GM12891 (cell line): ENCODE results near the gene PHF19.

Source experiments
- POLR2A ChIP-seq: IDR thresholded peaks from 2 replicates; pipeline ENCODE4 v1.6.1; 2011; ENCODE audit warnings: low read depth, low read length, control low read depth
- POLR2AphosphoS5 ChIP-seq: IDR thresholded peaks from 2 replicates; pipeline ENCODE4 v1.6.1; 2011; ENCODE audit warnings: low read depth, low read length, control low read depth
- POU2F2 ChIP-seq: IDR thresholded peaks from 2 replicates; pipeline ENCODE4 v1.6.1; 2011; ENCODE audit warnings: low read depth, mild to moderate bottlenecking, control low read depth, low read length, moderate library complexity
- SPI1 ChIP-seq: IDR thresholded peaks from 2 replicates; pipeline ENCODE4 v1.6.1; 2011; ENCODE audit warnings: low read depth, low read length, control low read depth
- TAF1 ChIP-seq: IDR thresholded peaks from 2 replicates; pipeline ENCODE4 v1.6.1; 2011; ENCODE audit warnings: low read depth, low read length, control low read depth

DNA sequence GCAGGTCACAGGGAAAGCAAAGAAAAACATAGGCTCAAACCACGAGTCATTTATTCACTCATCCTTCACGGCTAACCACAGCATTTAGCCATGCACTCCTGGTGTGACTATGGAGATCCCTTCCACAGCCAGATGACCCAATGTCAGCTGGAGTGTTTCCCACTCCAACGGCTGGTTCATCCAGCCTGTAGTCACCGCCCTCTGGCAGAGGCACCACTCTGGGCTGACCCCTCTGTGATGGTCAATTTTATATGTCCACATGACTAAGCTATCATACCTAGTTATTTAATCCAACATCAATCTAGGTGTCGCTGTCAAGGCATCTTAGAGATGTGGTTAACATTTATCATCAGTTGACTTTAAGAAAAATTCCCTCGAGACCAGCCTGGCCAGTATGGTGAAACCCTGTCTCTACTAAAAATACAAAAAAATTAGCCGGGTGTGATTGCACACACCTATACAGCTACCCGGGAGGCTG, 9.5 kb upstream of the PHF19 start:
- TF ChIP-seq POLR2A (no peak), POLR2AphosphoS5 (no peak), POU2F2 (no peak), SPI1 (no peak), TAF1 (no peak)
